ENCODE results near the gene CNGA3. TPM values are rescaled to one million over a fixed set of nuclear protein-coding genes. Genes with fewer than 3 reads are reported as not detected.

CNGA3 gene
- total RNA-seq, 1 experiment from 2014 or later, result not detected

- in situ Hi-C loops (cut with HindIII; ENCODE audit: low sequenced_read_pairs), result no loop called here
Measured at GRCh38 chr2:98372579-98372978, 26.3 kb downstream of the CNGA3 start.

GRCh38 chr2:98374286-98374685, 28.0 kb downstream of the CNGA3 start:
- in situ Hi-C loops (cut with HindIII; ENCODE audit: low sequenced_read_pairs), result no loop called here
- no peak for DNase-seq (ENCODE audit: low spot score)

More at GRCh38 chr2:98372579-98372978, 26.3 kb downstream of the CNGA3 start:
- no peak for DNase-seq (ENCODE audit: low spot score)

GRCh38 chr2:98374958-98375570, 28.8 kb downstream of the CNGA3 start:
- no peak for DNase-seq (ENCODE audit: low spot score)
- in situ Hi-C loops (cut with HindIII; ENCODE audit: low sequenced_read_pairs), result no loop called here

- no peak for DNase-seq (ENCODE audit: low spot score)
- in situ Hi-C loops (cut with HindIII; ENCODE audit: low sequenced_read_pairs), result no loop called here
Measured at GRCh38 chr2:98376301-98376910, 30.1 kb downstream of the CNGA3 start.

GRCh38 chr2:98376996-98377395, 30.7 kb downstream of the CNGA3 start:
- in situ Hi-C loops (cut with HindIII; ENCODE audit: low sequenced_read_pairs), result no loop called here
- DNase-seq (ENCODE audit: low spot score), result no peak

- no peak for DNase-seq (ENCODE audit: low spot score)
- in situ Hi-C loops (cut with HindIII; ENCODE audit: low sequenced_read_pairs), result no loop called here
Measured at GRCh38 chr2:98377544-98377943, 31.3 kb downstream of the CNGA3 start.

- no peak for DNase-seq (ENCODE audit: low spot score)
- in situ Hi-C loops (cut with HindIII; ENCODE audit: low sequenced_read_pairs), result no loop called here
Measured at GRCh38 chr2:98378196-98378595, 31.9 kb downstream of the CNGA3 start.

GRCh38 chr2:98378901-98379300, 32.6 kb downstream of the CNGA3 start:
- no peak for DNase-seq (ENCODE audit: low spot score)
- in situ Hi-C loops (cut with HindIII; ENCODE audit: low sequenced_read_pairs), result no loop called here

GRCh38 chr2:98379311-98380202, 33.3 kb downstream of the CNGA3 start:
- no peak for DNase-seq (ENCODE audit: low spot score)
- in situ Hi-C loops (cut with HindIII; ENCODE audit: low sequenced_read_pairs), result no loop called here

- in situ Hi-C loops (cut with HindIII; ENCODE audit: low sequenced_read_pairs), result no loop called here
- no peak for DNase-seq (ENCODE audit: low spot score)
Measured at GRCh38 chr2:98380203-98380535, 33.9 kb downstream of the CNGA3 start.

GRCh38 chr2:98381494-98381893, 35.2 kb downstream of the CNGA3 start:
- in situ Hi-C loops (cut with HindIII; ENCODE audit: low sequenced_read_pairs), result no loop called here

GRCh38 chr2:98382086-98382485, 35.8 kb downstream of the CNGA3 start:
- in situ Hi-C loops (cut with HindIII; ENCODE audit: low sequenced_read_pairs), result no loop called here
- no peak for DNase-seq (ENCODE audit: low spot score)

More at GRCh38 chr2:98381494-98381893, 35.2 kb downstream of the CNGA3 start:
- DNase-seq (ENCODE audit: low spot score), result no peak

GRCh38 chr2:98382739-98383138, 36.5 kb downstream of the CNGA3 start:
- in situ Hi-C loops (cut with HindIII; ENCODE audit: low sequenced_read_pairs), result no loop called here
- no peak for DNase-seq (ENCODE audit: low spot score)

GRCh38 chr2:98383166-98383565, 36.9 kb downstream of the CNGA3 start:
- in situ Hi-C loops (cut with HindIII; ENCODE audit: low sequenced_read_pairs), result no loop called here
- DNase-seq (ENCODE audit: low spot score), result no peak

- in situ Hi-C loops (cut with HindIII; ENCODE audit: low sequenced_read_pairs), result no loop called here
- DNase-seq (ENCODE audit: low spot score), result peak; percentile 82
Measured at GRCh38 chr2:98385050-98385699, 38.9 kb downstream of the CNGA3 start.

GRCh38 chr2:98387478-98387877, 41.2 kb downstream of the CNGA3 start:
- no peak for DNase-seq (ENCODE audit: low spot score)
- in situ Hi-C loops (cut with HindIII; ENCODE audit: low sequenced_read_pairs), result no loop called here

- DNase-seq (ENCODE audit: low spot score), result no peak
- in situ Hi-C loops (cut with HindIII; ENCODE audit: low sequenced_read_pairs), result no loop called here
Measured at GRCh38 chr2:98388081-98388480, 41.8 kb downstream of the CNGA3 start.

GRCh38 chr2:98388601-98389250, 42.5 kb downstream of the CNGA3 start:
- in situ Hi-C loops (cut with HindIII; ENCODE audit: low sequenced_read_pairs), result no loop called here

GRCh38 chr2:98389251-98389605, 43.0 kb downstream of the CNGA3 start:
- no peak for DNase-seq (ENCODE audit: low spot score)
- in situ Hi-C loops (cut with HindIII; ENCODE audit: low sequenced_read_pairs), result no loop called here

More at GRCh38 chr2:98388601-98389250, 42.5 kb downstream of the CNGA3 start:
- no peak for DNase-seq (ENCODE audit: low spot score)
